Trophoblast cell (in vitro differentiated cells and primary cell): ENCODE measurements around the gene ZNF536.

ENCODE experiments used
- DNase-seq, 2 donors: peaks; one replicate each; pipeline ENCODE4 v3.0.0-alpha.2; 2016
- H2AFZ ChIP-seq: 2 replicates; pipeline ENCODE4 v1.6.1; 2013; ENCODE audit warnings: low read length, moderate library complexity, mild to moderate bottlenecking; ENCODE audit not compliant: insufficient read depth, poor library complexity
- H2AK5ac ChIP-seq: 2 replicates; pipeline ENCODE4 v1.6.1; 2013; ENCODE audit warnings: mild to moderate bottlenecking, low read length
- H2BK120ac ChIP-seq: 2 replicates; pipeline ENCODE4 v1.6.1; 2013; ENCODE audit warnings: low read length, mild to moderate bottlenecking, moderate library complexity; ENCODE audit not compliant: insufficient read depth, poor library complexity
- H2BK12ac ChIP-seq: 2 replicates; pipeline ENCODE4 v1.6.1; 2013; ENCODE audit warnings: mild to moderate bottlenecking, low read length, moderate library complexity
- H2BK5ac ChIP-seq: 2 replicates; pipeline ENCODE4 v1.6.1; 2013; ENCODE audit warnings: low read length, low read depth, moderate library complexity, mild to moderate bottlenecking; ENCODE audit not compliant: poor library complexity
- H3K14ac ChIP-seq: 2 replicates; pipeline ENCODE4 v1.6.1; 2013; ENCODE audit warnings: mild to moderate bottlenecking, low read length
- H3K18ac ChIP-seq: 2 replicates; pipeline ENCODE4 v1.6.1; 2013; ENCODE audit warnings: mild to moderate bottlenecking, low read length
- H3K23ac ChIP-seq: 2 replicates; pipeline ENCODE4 v1.6.1; 2013; ENCODE audit warnings: low read length
- H3K27ac ChIP-seq: 2 replicates; pipeline ENCODE4 v1.5.1; 2013; ENCODE audit warnings: low read depth, mild to moderate bottlenecking, inconsistent platforms, low read length, moderate library complexity
- H3K27me3 ChIP-seq: 2 replicates; pipeline ENCODE4 v1.6.1; 2013; ENCODE audit warnings: inconsistent platforms, mild to moderate bottlenecking, low read length, moderate library complexity; ENCODE audit not compliant: insufficient read depth
- H3K36me3 ChIP-seq, 2 experiments: 1 replicate in 1 of 2; 2 replicates in 1 of 2; pipeline ENCODE4 v1.6.1; 2013; ENCODE audit warnings: low read length in 2 of 2, mild to moderate bottlenecking in 2 of 2, moderate library complexity in 1 of 2; ENCODE audit not compliant: insufficient read depth in 2 of 2, control insufficient read depth in 1 of 2
- H3K4ac ChIP-seq: 2 replicates; pipeline ENCODE4 v1.6.1; 2013; ENCODE audit warnings: low read depth, mild to moderate bottlenecking, low read length, moderate library complexity
- H3K4me1 ChIP-seq, 2 experiments: 1 replicate in 1 of 2; 2 replicates in 1 of 2; pipeline ENCODE4 v1.6.1; 2013; ENCODE audit warnings: low read length in 2 of 2, mild to moderate bottlenecking in 2 of 2, moderate library complexity in 1 of 2; ENCODE audit not compliant: insufficient read depth in 2 of 2, control insufficient read depth in 1 of 2
- H3K4me2 ChIP-seq: 2 replicates; pipeline ENCODE4 v1.6.1; 2013; ENCODE audit warnings: inconsistent platforms, mild to moderate bottlenecking, low read length, moderate library complexity
- H3K4me3 ChIP-seq: 2 replicates; pipeline ENCODE4 v1.5.1; 2013; ENCODE audit warnings: mild to moderate bottlenecking, low read depth, low read length, inconsistent platforms
- H3K79me1 ChIP-seq: one replicate; pipeline ENCODE4 v1.6.1; 2013; ENCODE audit warnings: low read length
- H3K79me2 ChIP-seq: 2 replicates; pipeline ENCODE4 v1.6.1; 2013; ENCODE audit warnings: low read length, mild to moderate bottlenecking; ENCODE audit not compliant: control insufficient read depth, insufficient read depth, poor library complexity
- H3K9ac ChIP-seq: 2 replicates; pipeline ENCODE4 v1.6.1; 2013; ENCODE audit warnings: mild to moderate bottlenecking, low read length
- H3K9me3 ChIP-seq: 2 replicates; pipeline ENCODE4 v1.6.1; 2013; ENCODE audit warnings: low read depth, mild to moderate bottlenecking, control low read depth, inconsistent platforms, low read length; ENCODE audit not compliant: insufficient read depth
- H4K12ac ChIP-seq: 2 replicates; pipeline ENCODE4 v1.6.1; 2013; ENCODE audit warnings: low read depth, mild to moderate bottlenecking, low read length, moderate library complexity
- H4K8ac ChIP-seq: 2 replicates; pipeline ENCODE4 v1.6.1; 2013; ENCODE audit warnings: low read depth, mild to moderate bottlenecking, low read length, moderate library complexity
- H4K91ac ChIP-seq: one replicate; pipeline ENCODE4 v1.6.1; 2013; ENCODE audit warnings: low read depth, mild to moderate bottlenecking, low read length, moderate library complexity
- WGBS: extraction: QIAGEN DNeasy Blood & Tissue Kit; methylation state at CpG from one replicate; pipeline ENCODE4 v1.1.7; 2013; ENCODE audit warnings: missing lambda C conversion rate; ENCODE audit not compliant: insufficient read length, insufficient coverage; ENCODE audit errors: extremely low coverage; 5-methylcytosine and 5-hydroxymethylcytosine counted together

ZNF536 gene

DNA sequence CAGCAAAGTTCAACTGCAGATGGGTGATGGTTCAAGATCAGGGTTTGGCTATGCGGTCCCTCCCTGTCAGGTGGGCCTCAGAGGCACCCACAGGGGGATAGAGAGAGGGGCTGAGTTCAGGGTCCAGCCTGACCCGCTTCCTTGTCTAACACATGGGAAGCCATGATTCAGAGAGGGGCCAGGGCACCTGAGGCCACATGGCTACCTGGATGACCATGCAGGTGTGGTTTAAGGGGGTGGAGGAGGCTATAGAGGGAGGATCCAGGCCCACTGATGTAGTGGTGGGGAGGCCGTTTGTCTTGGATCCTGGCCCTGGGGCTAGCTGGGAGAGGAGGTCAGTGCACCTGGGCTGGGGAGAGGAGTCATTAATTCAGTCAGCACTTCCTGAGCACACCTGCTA lies 56.7 kb downstream of the ZNF536 start:
- H3K36me3 ChIP-seq, result no peaks in the 10 kb centered on the region
- no peak overlapping the region for H3K4me2 ChIP-seq
- no peak overlapping the region for H3K18ac ChIP-seq
- H2AFZ ChIP-seq, result no peak overlapping the region
- no peaks in the 10 kb centered on the region for H3K4me1 ChIP-seq
- no peak overlapping the region for H4K8ac ChIP-seq
- H4K12ac ChIP-seq, result no peak overlapping the region
- WGBS, result no CpG with 5 or more reads among the region's 3 CpGs
- no peaks in the 10 kb centered on the region for H3K9me3 ChIP-seq
- no peak overlapping the region for H3K4me3 ChIP-seq
- no peak overlapping the region for H2BK12ac ChIP-seq
- H2AK5ac ChIP-seq, result no peak overlapping the region
- no peak for DNase-seq
- H3K27ac ChIP-seq, result no peak overlapping the region
- H3K9ac ChIP-seq, result no peak overlapping the region
- H2BK5ac ChIP-seq, result no peak overlapping the region
- H4K91ac ChIP-seq, result no peak overlapping the region
- H3K79me1 ChIP-seq, result no peaks in the 10 kb centered on the region
- H3K23ac ChIP-seq, result no peak overlapping the region
- no peaks in the 10 kb centered on the region for H3K79me2 ChIP-seq
- no peak overlapping the region for H3K14ac ChIP-seq
- H2BK120ac ChIP-seq, result no peak overlapping the region
- no peak overlapping the region for H3K4ac ChIP-seq
- H3K27me3 ChIP-seq, result no peaks in the 10 kb centered on the region

DNA sequence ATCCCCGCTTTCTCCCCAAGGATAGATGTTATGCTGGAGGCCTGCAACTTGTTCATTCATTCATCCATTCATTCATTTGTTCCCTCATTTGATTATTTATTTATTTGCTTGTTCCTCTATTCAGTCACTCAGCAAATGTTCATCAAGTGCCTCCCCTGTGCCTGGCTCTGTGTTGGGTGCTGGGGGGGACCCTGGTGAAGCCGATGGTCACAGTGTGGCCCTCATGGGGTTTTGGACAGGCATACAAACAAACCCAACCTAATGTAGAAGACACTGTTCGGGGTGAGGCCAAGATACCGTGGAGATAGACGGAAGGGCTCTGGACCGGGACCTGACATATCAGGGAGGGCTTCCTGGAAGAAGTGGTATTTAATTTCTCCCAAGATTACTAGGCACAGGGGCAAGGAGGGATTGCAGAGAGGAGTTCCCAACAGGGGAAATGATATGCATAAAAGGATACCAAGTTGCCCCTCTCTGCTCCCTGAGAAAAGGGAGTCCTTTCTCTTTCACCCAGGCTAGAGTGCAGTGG lies 58.1 kb downstream of the ZNF536 start:
- no peaks in the 10 kb centered on the region for H3K79me1 ChIP-seq
- no peak for DNase-seq
- H2AK5ac ChIP-seq, result no peak overlapping the region
- H3K9ac ChIP-seq, result no peak overlapping the region
- H3K4ac ChIP-seq, result no peak overlapping the region
- no peak overlapping the region for H2BK5ac ChIP-seq
- H3K18ac ChIP-seq, result no peak overlapping the region
- H2BK12ac ChIP-seq, result no peak overlapping the region
- no peak overlapping the region for H4K91ac ChIP-seq
- H3K14ac ChIP-seq, result no peak overlapping the region
- H3K4me1 ChIP-seq, result no peaks in the 10 kb centered on the region
- H2BK120ac ChIP-seq, result no peak overlapping the region
- H3K27me3 ChIP-seq, result no peaks in the 10 kb centered on the region
- H3K79me2 ChIP-seq, result no peaks in the 10 kb centered on the region
- no peak overlapping the region for H4K8ac ChIP-seq
- H3K4me2 ChIP-seq, result no peak overlapping the region
- no peak overlapping the region for H3K4me3 ChIP-seq
- no peak overlapping the region for H3K27ac ChIP-seq
- H3K36me3 ChIP-seq, result no peaks in the 10 kb centered on the region
- no peak overlapping the region for H3K23ac ChIP-seq
- H2AFZ ChIP-seq, result no peak overlapping the region
- no CpG with 5 or more reads among the region's 6 CpGs for WGBS
- peaks cover 2% of the 10 kb centered on the region for H3K9me3 ChIP-seq
- no peak overlapping the region for H4K12ac ChIP-seq

DNA sequence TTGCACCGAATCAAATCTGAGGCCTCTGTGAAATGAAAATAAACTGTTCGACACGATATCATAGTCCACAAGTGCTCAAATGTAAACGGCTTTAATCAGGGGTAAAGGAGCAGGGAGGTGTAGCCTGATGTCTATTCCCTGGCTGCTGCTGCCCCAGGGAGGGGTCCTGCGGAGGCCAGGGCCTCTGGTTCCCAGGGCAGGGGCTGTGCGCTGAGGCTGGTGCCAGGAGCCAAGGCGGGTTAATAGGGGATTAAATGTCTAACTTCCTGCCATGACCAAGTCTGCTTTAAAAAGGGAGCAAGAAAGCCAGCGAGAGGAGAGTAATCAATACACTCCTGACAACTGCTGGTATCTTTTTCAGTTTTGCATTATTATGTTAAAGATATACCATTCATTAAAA lies 59.4 kb downstream of the ZNF536 start:
- Histone ChIP-seq H3K9ac (no peak overlapping the region), H3K27me3 (no peaks in the 10 kb centered on the region), H4K12ac (no peak overlapping the region), H3K36me3 (no peaks in the 10 kb centered on the region), H3K79me2 (no peaks in the 10 kb centered on the region), H3K4me1 (no peaks in the 10 kb centered on the region), H2AFZ (no peak overlapping the region), H3K23ac (no peak overlapping the region), H3K18ac (no peak overlapping the region), H2BK12ac (no peak overlapping the region), H3K14ac (no peak overlapping the region), H3K4me3 (no peak overlapping the region), H3K4me2 (no peak overlapping the region), H3K4ac (no peak overlapping the region), H2AK5ac (no peak overlapping the region), H2BK120ac (no peak overlapping the region), H4K91ac (no peak overlapping the region), H3K9me3 (peaks cover 2% of the 10 kb centered on the region), H3K79me1 (no peaks in the 10 kb centered on the region), H4K8ac (no peak overlapping the region), H3K27ac (no peak overlapping the region), H2BK5ac (no peak overlapping the region)
- no CpG with 5 or more reads among the region's 8 CpGs for WGBS
- DNase-seq, result no peak

DNA sequence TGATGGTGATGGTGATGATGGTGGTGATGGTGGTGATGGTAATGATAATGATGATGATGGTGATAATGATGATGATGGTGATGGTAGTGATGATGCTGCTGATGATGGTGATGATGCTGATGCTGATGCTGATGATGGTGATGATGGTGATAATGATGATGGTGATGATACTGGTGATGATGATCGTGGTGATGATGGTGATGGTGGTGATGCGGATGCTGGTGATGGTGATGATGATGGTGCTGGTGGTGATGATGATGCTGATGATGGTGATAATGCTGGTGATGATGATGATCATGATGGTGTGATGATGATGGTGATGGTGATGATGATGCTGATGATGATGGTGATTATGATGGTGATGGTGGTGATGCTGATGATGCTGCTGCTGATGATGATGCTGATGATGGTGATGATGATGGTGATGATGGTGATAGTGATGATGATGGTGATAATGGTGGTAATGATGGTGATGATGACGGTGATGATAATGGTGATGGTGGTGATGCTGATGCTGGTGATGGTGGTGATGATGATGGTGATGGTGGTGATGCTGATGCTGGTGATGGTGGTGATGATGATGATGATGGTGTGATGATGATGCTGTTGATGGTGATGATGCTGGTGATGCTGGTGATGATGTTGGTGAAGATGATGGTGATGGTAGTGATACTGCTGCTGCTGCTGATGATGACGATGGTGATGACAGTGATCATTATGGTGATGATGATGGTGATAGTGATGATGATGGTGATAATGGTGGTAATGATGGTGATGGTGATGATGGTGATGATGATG lies 62.8 kb downstream of the ZNF536 start:
- H2AFZ ChIP-seq, result no peak overlapping the region
- H4K8ac ChIP-seq, result no peak overlapping the region
- no peaks in the 10 kb centered on the region for H3K4me1 ChIP-seq
- no peak overlapping the region for H2BK12ac ChIP-seq
- no peak overlapping the region for H3K27ac ChIP-seq
- H2BK120ac ChIP-seq, result no peak overlapping the region
- no peak overlapping the region for H3K4ac ChIP-seq
- no peak overlapping the region for H2BK5ac ChIP-seq
- no peaks in the 10 kb centered on the region for H3K79me2 ChIP-seq
- H4K12ac ChIP-seq, result no peak overlapping the region
- no peak overlapping the region for H3K9ac ChIP-seq
- no peak for DNase-seq
- peaks cover 2% of the 10 kb centered on the region for H3K9me3 ChIP-seq
- no peak overlapping the region for H3K14ac ChIP-seq
- no peak overlapping the region for H3K23ac ChIP-seq
- no CpG with 5 or more reads among the region's 4 CpGs for WGBS
- no peaks in the 10 kb centered on the region for H3K27me3 ChIP-seq
- H3K79me1 ChIP-seq, result no peaks in the 10 kb centered on the region
- H3K36me3 ChIP-seq, result no peaks in the 10 kb centered on the region
- H4K91ac ChIP-seq, result no peak overlapping the region
- H3K18ac ChIP-seq, result no peak overlapping the region
- H3K4me2 ChIP-seq, result no peak overlapping the region
- H2AK5ac ChIP-seq, result no peak overlapping the region
- H3K4me3 ChIP-seq, result peak overlapping the region; percentile 15
